Muscle of back (tissue), 11 donors: Measurements from ENCODE around the gene GDAP2. TPM values are rescaled to one million over a fixed set of nuclear protein-coding genes. Genes with fewer than 3 reads are reported as not detected.
"Not testable (repeated sequence)": the region's sequence is repeated elsewhere in the genome, so short reads cannot be mapped to it uniquely, and the experiment has no call there.

Experiments used
- DNase-seq, 3 donors: peaks; one replicate each; pipeline versions ENCODE4 v3.0.0 to v3.0.0-alpha.2; 2013
- polyA plus RNA-seq, 10 donors: library from polyadenylated mRNA; unstranded; fragments of 120-200 nt; gene quantifications; one replicate each; pipeline ENCODE4 v1.2.1, GENCODE V29; 2013; ENCODE audit not compliant: insufficient read length in 10 of 10

The GDAP2 gene
- polyA plus RNA-seq, 10 donors = 5.9 to 10.4 (median 8.3) TPM

DNA sequence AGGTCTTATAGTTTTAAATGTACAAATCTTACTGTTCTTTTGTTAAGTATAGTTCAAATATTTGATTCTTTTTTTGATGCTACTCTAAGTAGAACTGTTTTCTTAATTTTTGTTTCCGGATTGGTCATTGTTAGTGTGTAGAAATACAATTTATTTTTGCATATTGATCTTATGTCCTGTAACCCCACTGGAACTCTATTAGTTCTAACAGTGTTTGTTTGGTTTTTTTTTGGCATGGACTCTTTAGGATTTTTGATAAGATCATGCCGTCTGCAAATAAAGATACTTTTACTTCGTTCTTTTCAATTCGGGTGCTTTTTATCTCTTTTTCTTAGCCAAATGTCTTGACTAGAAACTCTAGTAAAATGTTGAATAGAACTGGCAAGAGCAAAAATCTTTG, 26.5 kb downstream of the GDAP2 start:
- no peak for DNase-seq

DNA sequence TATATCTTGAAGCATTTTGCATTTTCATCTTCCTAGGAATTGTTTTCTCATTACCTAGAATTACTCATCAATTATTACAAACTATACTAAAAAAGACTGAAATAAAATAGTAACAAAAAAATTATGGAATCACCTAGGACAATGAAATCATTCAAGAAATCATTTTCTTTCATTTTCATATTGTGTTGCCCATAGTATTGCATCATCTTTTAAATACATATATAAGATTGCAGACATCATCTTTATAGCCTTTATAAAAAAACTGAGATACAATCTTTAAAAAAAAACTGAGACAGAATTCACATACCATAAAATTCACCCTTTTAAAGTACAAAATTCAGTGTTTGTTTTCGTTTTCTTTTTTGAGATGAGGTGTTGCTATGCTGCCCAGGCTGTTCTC, 29.6 kb downstream of the GDAP2 start:
- no peak for DNase-seq

DNA sequence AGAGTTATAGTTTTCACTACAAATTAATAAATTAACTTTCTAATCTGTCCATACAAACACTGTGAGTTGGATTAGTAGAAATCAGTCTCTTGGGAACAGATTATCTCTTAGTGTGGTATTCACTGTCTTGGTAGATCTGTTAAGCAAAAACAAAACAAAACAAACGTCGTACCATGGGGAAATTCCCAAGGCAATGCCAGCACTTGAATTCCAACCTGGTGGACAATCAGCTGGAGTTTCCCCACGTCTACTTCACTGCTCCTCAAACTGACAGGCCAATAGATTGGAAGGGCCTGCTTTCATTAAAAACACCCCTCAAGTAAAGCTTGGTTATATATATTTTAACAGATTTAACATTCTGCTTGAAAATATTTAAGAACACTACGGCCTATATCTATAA, 31.9 kb downstream of the GDAP2 start:
- DNase-seq = no peak

DNA sequence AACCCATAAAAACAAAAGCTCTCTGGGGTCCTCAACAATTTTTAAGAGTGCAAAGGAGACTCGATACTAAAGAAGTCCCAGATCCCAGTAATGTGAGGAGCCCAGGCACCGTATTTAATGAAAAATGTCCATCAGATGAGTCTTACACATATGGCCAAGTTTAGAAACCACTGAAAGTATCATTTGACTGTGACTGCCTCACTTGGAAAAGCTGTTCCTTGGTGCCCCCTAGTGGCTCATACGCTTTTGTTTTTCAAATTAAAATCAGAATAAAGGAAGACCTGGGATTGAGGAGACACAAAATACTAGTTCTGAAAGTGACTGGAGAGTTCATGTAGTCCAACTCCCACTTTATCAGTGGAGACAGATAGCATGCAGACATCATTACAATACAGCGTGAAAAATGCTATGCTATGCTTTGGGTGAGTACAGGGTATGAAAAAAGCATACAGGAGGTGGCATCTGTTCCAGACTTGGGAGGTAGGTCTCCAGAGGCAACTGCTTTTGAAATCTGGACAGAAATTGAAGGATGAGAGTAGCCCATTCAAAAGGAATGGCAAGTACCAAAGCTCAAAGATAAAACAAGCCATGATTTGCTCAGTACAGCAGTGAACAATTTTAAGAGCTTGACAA, 33.8 kb downstream of the GDAP2 start:
- DNase-seq = peak; percentile 80 to 88 (median 84)

DNA sequence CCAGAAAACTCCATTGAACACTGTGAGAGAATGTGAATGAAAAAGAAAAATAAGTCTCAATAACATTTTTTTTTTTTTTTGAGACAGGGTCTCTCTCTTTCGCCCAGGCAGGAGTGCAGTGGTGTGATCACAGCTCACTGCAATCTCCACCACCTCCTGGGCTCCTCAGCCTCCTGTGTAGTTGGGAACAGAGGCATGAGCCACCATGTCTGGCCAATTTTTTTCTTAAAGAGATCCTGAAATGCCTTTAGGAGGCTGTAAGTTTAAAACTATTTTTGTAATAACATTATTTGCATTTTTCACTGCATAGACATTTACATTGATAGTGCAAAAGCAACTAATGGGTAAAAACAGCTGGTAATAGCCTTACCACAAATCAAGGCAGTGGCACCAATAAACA, 35.3 kb downstream of the GDAP2 start:
- no peak for DNase-seq

DNA sequence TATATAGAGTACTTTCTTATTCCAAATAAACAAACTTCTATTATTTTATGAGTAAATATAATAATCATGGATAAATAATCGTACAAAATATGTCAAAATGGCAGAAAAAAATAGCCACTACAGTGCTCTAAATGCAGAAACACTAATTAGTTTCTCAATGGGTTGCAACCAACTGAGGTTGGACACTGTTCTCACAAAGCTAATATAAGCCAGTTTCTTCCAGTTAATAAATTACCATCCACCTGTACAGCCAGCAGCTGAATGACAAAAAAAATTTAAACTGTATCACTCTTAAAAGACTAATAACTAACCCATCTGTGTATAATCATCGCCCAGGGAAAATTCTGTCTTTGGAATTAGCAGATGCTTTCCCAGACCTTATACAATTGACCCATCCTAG, 36.9 kb downstream of the GDAP2 start:
- DNase-seq = no peak

DNA sequence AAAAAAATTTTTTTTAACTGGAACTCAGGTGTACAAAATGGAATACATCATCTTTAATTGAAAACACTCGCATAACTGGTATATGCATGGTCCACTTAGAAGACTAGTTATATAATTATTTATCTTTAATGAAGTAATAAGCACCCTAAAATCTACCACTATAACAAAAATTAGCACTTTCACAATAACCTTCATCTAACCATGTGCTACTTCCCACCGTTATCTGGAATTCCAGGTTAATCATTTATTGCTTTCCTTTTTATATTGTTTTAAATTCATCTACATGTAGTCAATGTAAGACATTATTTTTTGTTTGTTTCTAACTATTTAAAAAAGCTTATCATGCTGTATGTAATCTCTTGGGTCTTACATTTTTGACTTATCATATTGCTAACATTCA, 39.0 kb downstream of the GDAP2 start:
- no peak for DNase-seq

DNA sequence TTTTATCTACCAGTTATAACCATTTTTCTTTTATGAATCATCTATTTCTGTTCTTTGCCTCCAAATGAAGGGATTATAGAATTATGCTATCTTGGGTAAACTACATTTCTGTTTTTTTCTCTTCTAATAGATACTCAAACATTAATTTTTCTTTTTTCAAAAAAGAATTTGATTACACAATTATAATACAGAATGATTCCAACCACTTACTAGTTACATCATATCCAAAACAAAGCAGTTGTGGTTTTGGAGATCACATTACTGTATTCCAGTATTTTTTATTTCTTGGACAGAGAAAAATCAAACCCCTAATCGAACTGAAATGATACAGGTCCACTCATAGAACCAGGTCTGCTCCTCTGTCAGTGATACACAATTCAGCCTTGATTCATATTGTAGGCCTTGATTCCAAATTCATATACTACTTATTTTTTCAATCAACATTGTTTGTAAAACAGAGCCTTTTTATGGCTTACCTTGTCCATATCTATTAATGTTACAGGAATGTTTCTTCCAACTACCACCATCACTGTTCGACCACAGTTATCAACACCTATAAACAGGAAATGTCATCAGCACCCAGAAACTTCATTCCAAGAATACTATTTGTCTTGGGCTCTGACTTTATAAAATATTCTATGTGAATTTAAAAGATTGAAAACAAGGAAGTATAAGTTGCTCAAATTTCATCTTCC, 43.2 kb downstream of the GDAP2 start:
- peak in 1 of 3 donors; percentile 28 for DNase-seq

DNA sequence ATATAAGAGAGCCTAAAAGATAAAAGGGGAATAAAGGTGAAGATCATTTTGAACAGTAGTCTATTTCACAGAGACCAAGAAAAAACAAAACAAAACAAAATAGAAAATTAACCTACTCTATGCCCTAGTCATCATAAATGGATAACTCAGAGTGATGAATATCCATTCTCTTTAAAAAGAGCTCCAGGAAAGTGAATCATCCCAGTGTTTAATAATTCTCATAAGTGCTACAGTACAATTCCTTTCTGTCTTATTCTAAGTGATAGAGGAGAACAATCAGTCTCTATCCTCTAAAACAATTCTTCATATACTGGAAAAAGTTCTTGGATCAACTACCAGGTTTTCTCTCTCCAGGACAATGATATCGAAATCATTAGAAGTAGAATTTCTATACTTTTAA, 45.8 kb downstream of the GDAP2 start:
- no peak for DNase-seq

DNA sequence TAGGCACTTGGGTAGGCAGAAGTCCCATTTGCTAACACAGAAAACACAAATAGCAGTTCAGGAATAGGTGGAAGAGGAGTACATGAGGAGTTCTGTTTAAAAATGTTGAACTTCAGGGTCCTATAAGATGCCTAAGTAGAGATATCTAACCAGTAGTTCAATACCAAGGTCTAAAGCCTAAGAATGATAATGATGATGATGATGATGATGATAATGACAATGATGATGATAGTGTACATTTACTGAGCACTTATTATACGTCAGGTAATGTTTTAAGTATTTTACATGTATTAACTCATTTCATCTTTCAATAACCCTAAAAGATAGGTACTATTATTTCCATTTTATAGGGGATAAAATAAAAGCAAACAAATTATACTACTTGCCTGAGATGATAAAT, 50.1 kb downstream of the GDAP2 start:
- no peak for DNase-seq

DNA sequence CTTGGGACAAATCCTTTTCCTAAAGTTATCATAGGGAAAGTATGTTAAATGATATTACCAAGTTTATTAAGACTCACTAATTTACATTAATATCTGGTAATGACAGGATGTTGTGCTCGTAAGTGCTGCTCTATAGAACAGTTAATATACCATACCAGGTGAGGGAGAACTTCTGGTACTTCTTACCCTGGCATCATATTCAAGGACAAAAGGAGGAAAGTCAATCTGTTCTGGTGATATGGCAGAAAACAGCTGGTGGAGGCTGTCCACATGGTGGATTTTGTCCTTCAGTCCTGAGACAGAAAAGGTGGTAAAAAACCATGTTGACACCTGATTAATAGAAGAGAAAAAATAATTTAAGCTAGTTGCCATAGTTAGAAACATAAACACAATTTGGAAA, 51.6 kb downstream of the GDAP2 start:
- DNase-seq = no peak

DNA sequence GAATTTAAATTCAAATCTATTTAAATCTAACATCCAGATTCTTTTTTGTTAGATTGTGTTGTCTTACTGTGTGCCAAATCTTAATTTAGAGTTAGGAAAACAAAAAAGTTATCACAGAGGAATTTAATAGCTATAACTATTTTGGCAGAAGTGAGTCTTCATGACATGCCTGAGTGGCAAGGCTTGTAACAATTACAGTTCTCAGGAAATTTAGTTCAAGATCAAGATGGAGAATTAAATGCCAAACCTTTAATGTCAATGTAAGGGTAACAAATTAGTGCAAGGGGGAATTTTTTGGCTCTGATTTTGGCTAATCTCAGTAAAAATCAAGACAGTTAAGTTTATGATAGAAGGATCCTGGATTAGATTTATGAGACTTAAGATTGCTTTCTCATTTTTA, 58.4 kb downstream of the GDAP2 start:
- no peak for DNase-seq

DNA sequence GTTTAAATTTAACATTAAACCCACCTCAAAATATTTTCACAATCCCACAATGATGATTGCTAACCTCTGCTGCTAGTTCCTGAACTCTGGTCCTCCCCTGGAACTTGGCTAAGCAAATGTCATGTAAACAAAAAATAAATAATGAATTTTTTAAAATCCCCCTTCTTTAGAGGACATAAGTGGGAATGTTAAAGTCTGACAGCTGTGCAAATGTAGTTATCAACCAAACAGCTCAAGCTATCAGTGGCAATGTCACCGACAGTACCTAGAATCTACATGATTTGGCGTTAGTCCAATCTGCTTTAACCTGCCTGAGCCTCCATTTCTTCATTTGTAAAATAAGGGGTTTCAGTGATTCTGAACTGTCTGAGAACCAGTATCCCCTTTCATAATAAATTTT, 67.7 kb downstream of the GDAP2 start:
- no peak for DNase-seq

DNA sequence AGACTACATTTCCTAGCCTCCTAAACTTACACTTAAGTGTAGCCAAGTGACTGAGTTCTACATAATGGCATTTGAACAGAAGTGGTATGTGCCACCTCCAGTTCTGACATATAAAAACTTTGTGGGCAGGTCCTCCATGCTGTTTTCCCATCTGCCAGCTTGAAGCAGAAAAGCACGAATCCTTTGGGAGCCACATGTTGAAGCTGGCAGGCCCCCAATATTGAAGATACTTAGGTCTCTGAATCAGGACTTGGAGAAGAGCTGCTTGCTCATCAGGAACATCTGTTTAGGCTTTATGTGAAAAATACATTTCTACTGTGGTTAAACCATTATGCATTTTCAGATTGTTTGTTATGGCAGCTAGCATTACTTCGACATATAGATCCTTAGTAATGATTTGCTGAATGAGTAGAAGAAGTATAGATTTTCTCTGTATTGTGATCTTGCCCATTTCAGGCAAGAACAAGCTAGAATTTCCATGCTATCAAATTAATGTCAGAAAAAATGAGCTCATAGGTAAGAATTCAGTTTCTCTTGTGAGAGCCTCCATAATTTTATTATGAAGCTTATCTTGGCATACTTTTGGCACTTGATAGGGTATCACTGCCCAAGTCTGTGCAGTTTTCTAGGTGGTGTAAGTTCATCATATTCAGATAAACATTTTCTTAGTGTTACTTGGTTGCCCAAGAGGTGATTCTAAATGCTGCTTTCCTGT, 68.4 kb downstream of the GDAP2 start:
- peak; percentile 27 to 72 (median 71) for DNase-seq

DNA sequence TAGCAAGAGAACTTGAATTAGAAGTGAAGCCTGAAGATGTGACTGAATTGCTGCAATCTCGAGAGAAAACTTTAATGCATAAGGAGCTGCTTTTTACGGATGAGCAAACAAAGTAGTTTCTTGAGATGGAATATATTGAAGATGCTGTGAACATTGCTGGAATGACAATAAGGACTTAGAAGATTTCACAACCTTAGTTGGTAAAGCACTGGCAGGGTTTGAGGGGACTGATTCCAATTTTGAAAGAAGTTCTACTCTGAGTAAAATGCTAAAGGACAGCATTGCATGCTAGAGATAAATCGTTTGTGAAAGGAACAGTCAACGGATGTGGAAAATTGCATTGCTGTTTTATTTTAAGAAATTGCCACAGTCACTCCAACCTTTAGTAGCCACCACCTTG, 69.5 kb downstream of the GDAP2 start:
- no peak for DNase-seq

DNA sequence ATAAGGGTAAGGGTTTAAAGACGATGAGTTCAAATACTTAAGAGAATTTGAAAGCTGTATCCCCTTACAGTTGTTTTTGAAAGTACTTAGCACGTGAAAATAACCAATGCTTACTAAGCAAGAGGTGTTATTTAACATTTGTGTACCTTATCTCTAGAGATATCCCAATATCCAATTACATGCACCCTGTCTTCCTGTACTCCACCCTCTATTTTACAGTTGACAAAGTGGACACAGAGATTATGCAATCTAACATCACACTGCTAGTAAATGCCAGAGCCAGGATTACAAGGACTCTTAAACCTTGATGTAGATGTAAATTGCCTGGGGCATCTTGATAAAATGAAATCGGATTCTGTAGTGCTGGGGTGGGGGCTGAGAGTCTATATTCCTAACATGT, 72.0 kb downstream of the GDAP2 start:
- no peak for DNase-seq

DNA sequence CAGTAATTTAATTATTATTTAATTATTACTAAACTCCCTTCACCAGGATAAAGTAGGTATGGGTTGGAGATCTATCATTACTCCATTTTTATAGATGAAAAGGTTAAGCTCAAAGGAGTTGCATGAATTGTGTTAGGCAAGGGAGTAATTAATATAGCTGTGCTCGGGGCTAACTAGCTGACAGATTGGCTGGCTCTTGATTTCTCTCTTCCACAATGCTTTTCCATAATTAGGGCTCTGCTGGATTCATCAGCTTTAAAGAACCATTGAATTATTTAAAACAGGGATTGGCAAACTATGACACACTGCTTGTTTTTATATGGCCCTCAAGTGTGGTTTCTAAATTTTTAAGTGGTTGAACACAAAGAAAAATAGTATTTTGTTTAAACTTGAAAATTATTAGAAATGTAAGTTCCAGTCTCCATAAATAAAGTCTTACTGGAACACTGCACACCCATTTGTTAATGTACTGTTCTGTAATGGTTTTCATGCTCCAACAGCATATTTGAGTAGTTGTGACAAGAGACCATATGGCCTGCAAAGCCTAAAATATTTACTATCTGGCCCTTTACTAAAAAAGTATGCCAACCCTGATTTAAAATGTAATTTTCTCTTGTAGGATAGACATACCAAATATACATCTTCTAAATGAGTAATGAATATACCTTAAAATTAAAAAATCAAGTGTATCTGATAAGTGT, 76.4 kb downstream of the GDAP2 start:
- no peak for DNase-seq

DNA sequence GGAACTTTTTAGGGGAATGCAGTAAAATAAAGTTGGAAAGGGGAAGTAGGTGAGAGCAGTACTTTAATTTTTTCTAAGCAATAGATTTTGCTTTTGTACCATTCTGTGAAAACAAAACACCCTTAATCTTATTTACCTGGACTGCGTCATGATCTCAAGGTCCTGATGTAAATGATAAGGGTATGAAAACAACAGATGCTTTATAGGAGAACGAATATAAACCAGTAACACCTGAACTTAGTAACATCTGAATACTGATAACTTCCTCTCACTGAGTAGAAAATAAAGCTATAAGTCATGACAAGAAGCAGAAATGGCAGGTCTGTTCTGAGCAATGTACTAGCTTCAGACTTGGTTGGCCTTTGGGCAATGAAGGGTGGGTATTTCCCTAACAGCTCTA, 77.7 kb downstream of the GDAP2 start:
- DNase-seq = no peak

DNA sequence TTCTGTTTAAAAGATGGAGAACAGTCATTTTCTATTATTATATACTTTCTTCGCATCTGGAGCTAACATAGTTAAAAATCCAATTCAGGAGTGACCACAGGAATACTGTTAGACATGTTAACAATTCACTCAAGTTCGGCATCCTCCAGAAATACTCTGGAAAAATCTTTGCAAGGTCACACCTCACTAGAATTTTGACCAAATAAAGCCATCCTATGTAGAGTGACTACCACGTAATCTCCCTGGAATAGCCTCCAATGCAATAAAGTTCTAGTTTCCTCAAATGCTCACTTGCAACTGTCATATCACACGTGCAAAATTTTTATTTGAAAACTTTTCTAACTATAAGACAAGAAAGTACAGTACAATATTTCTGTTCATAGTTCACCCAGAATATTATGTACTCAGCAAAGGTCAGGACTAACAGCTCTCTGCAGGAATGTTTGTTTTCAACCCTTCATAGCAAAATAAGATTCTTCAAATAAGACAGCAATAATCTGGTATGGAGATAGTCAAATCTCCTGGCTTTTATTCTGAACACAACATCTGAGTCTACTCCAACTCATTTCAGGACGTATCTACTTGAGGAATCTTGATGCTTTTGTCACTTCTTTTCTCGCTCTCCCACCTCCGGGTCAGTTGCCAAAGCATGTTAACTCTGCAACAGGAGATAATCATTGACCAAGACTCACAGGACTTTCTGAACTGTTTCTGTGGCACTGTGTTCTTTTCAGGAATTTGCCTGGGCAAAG, 82.6 kb downstream of the GDAP2 start:
- DNase-seq = no peak

DNA sequence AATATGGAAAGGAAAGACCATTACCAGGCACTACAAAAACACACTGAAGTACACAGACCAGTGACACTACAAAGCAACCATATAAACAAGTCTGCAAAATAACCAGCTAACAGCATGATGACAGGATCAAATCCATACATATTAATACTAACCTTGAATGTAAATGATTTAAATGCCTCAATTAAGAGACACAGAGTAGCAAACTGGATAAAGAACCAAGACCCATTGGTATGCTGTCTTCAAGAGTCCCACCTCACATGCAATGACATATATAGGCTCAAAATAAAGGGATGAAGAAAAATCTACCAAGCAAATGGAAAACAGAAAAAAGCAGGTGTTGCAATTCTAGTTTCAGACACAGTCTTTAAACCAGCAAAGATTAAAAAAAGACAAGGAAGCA, 84.9 kb downstream of the GDAP2 start:
- not testable (repeated sequence) for DNase-seq

DNA sequence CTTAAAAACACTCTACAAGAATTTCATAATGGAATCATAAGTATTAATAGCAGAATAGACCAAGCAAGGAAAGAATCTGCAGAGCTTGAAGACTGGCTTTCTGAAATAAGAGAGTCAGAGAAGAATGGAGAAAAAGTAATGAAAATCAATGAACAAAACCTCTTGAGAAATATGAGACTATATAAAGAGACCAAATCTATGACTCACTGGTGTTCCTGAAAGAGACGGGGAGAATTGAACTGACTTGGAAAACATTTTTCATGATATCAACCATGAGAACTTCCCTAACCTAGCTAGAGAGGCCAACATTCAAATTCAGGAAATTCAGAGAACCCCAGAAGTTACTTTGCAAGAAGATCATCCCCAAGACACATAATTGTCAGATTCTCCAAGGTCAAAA, 85.6 kb downstream of the GDAP2 start:
- no peak for DNase-seq
